Measurements from ENCODE around the gene LRMDA.

GRCh38 chr10:76025124-76025477, 593.7 kb downstream of the LRMDA start:
- TF ChIP-seq EP300 (IDR thresholded peaks at IDR 0.05) (no peak), CTCF (IDR thresholded peaks at IDR 0.05) (no peak), POLR2AphosphoS5 (IDR thresholded peaks at IDR 0.05) (no peak), POLR2A (IDR thresholded peaks at IDR 0.05) (no peak)
